Spleen (tissue), 7 donors: Measurements from ENCODE around the gene TAOK3.

ENCODE experiments used
- CTCF ChIP-seq, 11 experiments: fragments of 200-600 bp in 7 of 11; fragments of 450-650 bp in 4 of 11; sonication (generic) in 4 of 11; IDR thresholded peaks in 8 of 11; conservative IDR thresholded peaks in 3 of 11; 1 replicate in 7 of 11; 2 replicates in 4 of 11; pipeline versions ENCODE4 v1.4.0 to v1.8.0; 2016 to 2021; ENCODE audit warnings: antibody characterized with exemption in 11 of 11, inconsistent platforms in 4 of 11, mild to moderate bottlenecking in 1 of 11
- POLR2A ChIP-seq, 3 donors: fragments of 450-650 bp; IDR thresholded peaks; one replicate each; pipeline ENCODE4 v1.5.1; 2017; ENCODE audit warnings: antibody characterized with exemption in 3 of 3, mild to moderate bottlenecking in 1 of 3
- POLR2AphosphoS5 ChIP-seq, 3 donors: sonication (generic); formaldehyde crosslinking; IDR thresholded peaks; one replicate each; pipeline ENCODE4 v1.5.1; 2017; ENCODE audit warnings: antibody characterized with exemption in 3 of 3
- donor health status: DM: no; HTN: no; CAD: no; lungs with moderate emphysema.
- donor health status: DM: no; HTN: no; CAD: no.
- donor health status: DM: no; HTN: no; CAD: no.

- TF ChIP-seq CTCF (IDR thresholded peaks at IDR 0.05 in 8 of 11, conservative IDR thresholded peaks at IDR 0.05 in 3 of 11) (no peak), POLR2A (IDR thresholded peaks at IDR 0.05) (no peak), POLR2AphosphoS5 (IDR thresholded peaks at IDR 0.05) (no peak)
Observed at GRCh38 chr12:118256352-118256751, 116.4 kb downstream of the TAOK3 start.
